Parathyroid adenoma (tissue), 2 donors: Measurements from ENCODE around the gene TSPAN18.

ENCODE experiments used
- H2AFZ ChIP-seq: fragments of 300-600 bp; sonication (generic); one replicate; pipeline ENCODE4 v1.7.0; 2017; ENCODE audit warnings: antibody characterized with exemption, mild to moderate bottlenecking
- H3K27ac ChIP-seq: fragments of 300-600 bp; sonication (generic); one replicate; pipeline ENCODE4 v1.7.0; 2017
- H3K27me3 ChIP-seq: fragments of 300-600 bp; sonication (generic); one replicate; pipeline ENCODE4 v1.7.0; 2017; ENCODE audit warnings: low read length; ENCODE audit not compliant: control insufficient read depth, insufficient read depth
- H3K36me3 ChIP-seq: fragments of 300-600 bp; sonication (generic); one replicate; pipeline ENCODE4 v1.7.0; 2017; ENCODE audit warnings: low read length; ENCODE audit not compliant: control insufficient read depth, insufficient read depth
- H3K4me1 ChIP-seq: fragments of 300-600 bp; sonication (generic); one replicate; pipeline ENCODE4 v1.7.0; 2017; ENCODE audit warnings: control low read depth
- H3K4me2 ChIP-seq: fragments of 300-600 bp; sonication (generic); one replicate; pipeline ENCODE4 v1.7.0; 2017; ENCODE audit warnings: low read length
- H3K4me3 ChIP-seq: fragments of 300-600 bp; sonication (generic); one replicate; pipeline ENCODE4 v1.7.0; 2017; ENCODE audit warnings: low read depth, low read length
- H3K79me2 ChIP-seq: fragments of 300-600 bp; sonication (generic); one replicate; pipeline ENCODE4 v1.7.0; 2017; ENCODE audit warnings: control low read depth
- H3K9ac ChIP-seq: fragments of 300-600 bp; sonication (generic); one replicate; pipeline ENCODE4 v1.7.0; 2017; ENCODE audit warnings: mild to moderate bottlenecking
- H3K9me3 ChIP-seq: fragments of 300-600 bp; sonication (generic); one replicate; pipeline ENCODE4 v1.7.0; 2017; ENCODE audit warnings: low read length; ENCODE audit not compliant: control insufficient read depth
- TF ChIP-seq, protein P1 (sequence below): fragments of 300-600 bp; sonication (generic); IDR thresholded peaks from one replicate; pipeline ENCODE4 v1.7.0; 2017; ENCODE audit warnings: antibody characterized with exemption, mild to moderate bottlenecking
- donor health status: primary hyperparathyroidism.

TSPAN18 gene

GRCh38 chr11:44940835-44941234 is 214.1 kb downstream of the TSPAN18 start:
- Histone ChIP-seq H2AFZ (no peak overlapping the region), H3K9ac (no peak overlapping the region), H3K4me2 (no peak overlapping the region), H3K4me1 (no peaks in the 10 kb centered on the region), H3K27me3 (no peaks in the 10 kb centered on the region), H3K9me3 (no peaks in the 10 kb centered on the region), H3K27ac (no peak overlapping the region), H3K36me3 (no peaks in the 10 kb centered on the region), H3K4me3 (no peak overlapping the region), H3K79me2 (no peaks in the 10 kb centered on the region)
- TF ChIP-seq, protein P1, sequence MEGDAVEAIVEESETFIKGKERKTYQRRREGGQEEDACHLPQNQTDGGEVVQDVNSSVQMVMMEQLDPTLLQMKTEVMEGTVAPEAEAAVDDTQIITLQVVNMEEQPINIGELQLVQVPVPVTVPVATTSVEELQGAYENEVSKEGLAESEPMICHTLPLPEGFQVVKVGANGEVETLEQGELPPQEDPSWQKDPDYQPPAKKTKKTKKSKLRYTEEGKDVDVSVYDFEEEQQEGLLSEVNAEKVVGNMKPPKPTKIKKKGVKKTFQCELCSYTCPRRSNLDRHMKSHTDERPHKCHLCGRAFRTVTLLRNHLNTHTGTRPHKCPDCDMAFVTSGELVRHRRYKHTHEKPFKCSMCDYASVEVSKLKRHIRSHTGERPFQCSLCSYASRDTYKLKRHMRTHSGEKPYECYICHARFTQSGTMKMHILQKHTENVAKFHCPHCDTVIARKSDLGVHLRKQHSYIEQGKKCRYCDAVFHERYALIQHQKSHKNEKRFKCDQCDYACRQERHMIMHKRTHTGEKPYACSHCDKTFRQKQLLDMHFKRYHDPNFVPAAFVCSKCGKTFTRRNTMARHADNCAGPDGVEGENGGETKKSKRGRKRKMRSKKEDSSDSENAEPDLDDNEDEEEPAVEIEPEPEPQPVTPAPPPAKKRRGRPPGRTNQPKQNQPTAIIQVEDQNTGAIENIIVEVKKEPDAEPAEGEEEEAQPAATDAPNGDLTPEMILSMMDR, result no peak

DNA sequence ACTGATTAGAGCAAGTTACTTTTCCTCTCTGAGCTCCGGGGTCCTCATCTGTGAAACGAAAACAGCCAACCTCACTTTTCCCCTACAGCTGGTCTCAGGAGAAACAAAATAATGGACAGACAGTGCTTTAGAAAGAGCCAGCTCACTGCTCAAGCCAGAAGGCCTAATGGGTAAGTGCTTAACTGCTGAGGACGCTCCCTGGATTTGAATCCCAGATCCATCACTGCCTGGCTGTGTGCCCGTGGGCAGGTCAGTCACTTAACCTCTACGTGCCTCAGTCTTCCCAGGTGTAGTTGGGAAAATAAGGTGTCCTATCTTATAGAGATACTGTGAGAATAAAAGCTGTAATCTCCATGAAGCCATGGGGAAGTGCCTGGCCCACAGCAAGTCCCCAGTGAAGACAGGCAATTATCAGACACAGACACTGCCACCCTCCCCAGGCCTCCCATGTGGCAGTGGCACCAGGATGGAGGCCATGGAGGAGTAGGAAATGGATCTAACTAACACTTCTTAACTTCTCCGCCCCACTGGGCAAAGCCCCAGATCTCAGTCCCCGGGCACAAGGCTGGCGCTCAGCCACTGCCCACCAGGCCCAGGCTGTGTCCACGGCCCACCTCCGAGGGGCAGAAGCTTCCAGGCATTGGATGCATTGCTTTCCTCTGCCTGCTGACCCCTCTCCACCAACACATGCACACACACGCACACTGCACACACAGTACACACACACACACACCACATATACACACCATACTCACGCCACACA is 214.7 kb downstream of the TSPAN18 start:
- Histone ChIP-seq H3K9ac (no peak overlapping the region), H3K27ac (no peak overlapping the region), H3K4me2 (no peak overlapping the region), H3K4me1 (no peaks in the 10 kb centered on the region), H3K27me3 (no peaks in the 10 kb centered on the region), H3K9me3 (no peaks in the 10 kb centered on the region), H3K79me2 (no peaks in the 10 kb centered on the region), H3K36me3 (no peaks in the 10 kb centered on the region), H3K4me3 (no peak overlapping the region), H2AFZ (no peak overlapping the region)
- TF ChIP-seq, protein P1, result no peak

DNA sequence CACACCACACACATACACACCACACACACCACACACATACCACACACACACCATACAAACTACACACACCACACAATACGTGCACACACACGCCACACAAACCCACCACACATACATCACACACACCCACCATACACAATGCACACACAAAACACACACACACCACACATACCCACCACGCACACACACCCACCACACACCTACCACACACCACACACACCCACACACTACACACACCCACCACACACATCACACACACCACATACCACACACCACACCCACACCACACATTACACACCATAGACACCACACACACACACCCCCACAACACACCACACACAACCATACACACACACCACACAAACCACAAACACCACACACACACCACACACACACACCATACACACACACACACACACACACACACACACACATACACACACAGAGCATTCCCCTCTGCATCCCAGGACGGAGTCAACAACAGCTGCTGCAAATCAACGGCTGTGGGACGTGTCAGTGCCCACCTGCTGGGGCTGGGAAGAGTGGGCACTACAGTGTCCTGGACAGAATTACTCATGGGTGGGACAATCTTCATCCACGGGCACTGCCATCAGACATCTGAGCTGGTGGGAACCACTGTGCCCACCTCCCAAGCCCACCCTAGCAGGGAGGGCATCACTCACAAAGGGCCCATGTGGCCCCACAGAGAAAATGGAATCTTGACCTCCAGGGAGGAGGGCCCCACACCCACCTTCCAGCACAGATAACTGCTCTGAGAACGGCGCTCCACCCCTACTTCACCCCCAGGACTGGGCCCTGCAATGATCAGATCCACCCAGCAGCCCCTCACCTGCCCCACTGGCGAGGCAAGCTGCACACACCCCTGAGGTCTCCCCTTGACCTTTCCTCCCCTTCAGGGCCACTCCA is 215.5 kb downstream of the TSPAN18 start:
- TF ChIP-seq, protein P1, result no peak
- no peak overlapping the region for H3K4me2 ChIP-seq
- no peaks in the 10 kb centered on the region for H3K27me3 ChIP-seq
- no peak overlapping the region for H2AFZ ChIP-seq
- no peaks in the 10 kb centered on the region for H3K79me2 ChIP-seq
- no peaks in the 10 kb centered on the region for H3K4me1 ChIP-seq
- no peaks in the 10 kb centered on the region for H3K9me3 ChIP-seq
- no peaks in the 10 kb centered on the region for H3K36me3 ChIP-seq
- H3K9ac ChIP-seq, result no peak overlapping the region
- no peak overlapping the region for H3K4me3 ChIP-seq
- no peak overlapping the region for H3K27ac ChIP-seq

DNA sequence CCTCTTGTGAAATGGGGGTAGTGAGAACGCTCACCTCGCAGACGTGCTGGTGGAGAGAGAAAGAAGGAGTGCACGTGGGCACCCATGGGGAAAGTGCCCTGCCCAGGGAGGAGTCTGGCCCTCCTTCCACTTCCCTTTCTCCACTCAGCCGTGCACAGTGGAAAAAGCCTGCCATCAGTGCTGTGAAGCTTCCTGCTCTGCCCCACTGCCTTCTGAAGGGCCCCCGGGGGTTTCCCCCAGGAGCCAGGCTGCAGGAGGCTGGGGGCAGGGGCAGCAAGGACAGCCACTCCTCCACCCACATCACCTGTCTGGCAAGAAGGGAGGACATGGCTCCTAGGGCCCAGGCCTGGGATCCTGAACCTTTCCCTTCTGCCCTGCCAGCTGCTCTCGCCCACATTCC is 216.4 kb downstream of the TSPAN18 start:
- H3K4me2 ChIP-seq, result no peak overlapping the region
- H3K36me3 ChIP-seq, result no peaks in the 10 kb centered on the region
- H3K79me2 ChIP-seq, result no peaks in the 10 kb centered on the region
- H3K9ac ChIP-seq, result no peak overlapping the region
- no peaks in the 10 kb centered on the region for H3K4me1 ChIP-seq
- H3K4me3 ChIP-seq, result no peak overlapping the region
- no peak overlapping the region for H3K27ac ChIP-seq
- no peaks in the 10 kb centered on the region for H3K9me3 ChIP-seq
- TF ChIP-seq, protein P1, result no peak
- H3K27me3 ChIP-seq, result no peaks in the 10 kb centered on the region
- H2AFZ ChIP-seq, result no peak overlapping the region
